ENCODE results near the gene INPP4B. TPM values are rescaled to one million over a fixed set of nuclear protein-coding genes. Genes with fewer than 3 reads are reported as not detected.

INPP4B gene
- total and polyA plus RNA-seq, 2 donors (not counting 1 experiment from before 2014, with no cell fraction given), result 19.7 to 22.2 TPM

DNA sequence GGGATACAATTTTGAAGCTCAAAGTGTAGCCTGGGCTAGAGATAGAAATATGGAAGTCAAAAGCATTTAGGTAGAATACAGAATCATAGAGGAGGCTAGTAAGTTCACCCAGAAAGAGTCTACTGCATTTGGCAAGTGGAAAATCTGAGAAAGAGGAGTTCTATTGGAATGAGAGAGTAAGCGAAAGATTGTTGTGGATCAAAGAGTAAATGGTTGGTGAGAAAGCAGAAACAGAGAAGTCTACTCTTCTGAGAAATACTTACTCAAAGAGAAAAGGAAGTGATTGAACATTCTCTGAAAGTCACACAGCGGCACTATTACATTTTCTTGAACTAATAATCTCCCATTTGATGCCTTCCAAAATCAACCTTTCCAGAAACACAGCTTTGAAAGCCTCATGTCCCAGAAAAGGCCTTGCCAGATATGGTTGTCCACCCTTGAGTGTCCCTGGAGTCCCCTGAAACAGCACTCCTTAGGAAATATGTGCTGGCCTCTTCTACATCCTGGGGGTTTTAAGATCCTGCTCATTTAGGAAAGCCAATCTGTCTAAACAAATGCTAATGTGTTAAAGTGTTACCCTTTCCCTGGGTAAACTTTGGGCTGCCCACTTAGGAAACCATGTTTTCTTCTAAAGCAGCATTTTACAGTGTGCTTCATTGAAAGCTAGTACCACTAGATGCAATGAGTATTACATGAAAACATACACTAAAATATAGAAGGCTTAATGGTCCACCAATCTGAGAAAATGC is 132.6 kb downstream of the INPP4B start:
- Histone ChIP-seq H3K27me3 (ENCODE audit: control insufficient read depth, insufficient read depth, low read length) (no peaks in the 10 kb centered on the region), H3K4me1 (ENCODE audit: control insufficient read depth, extremely low read depth, insufficient read depth, low read length) (no peaks in the 10 kb centered on the region)

DNA sequence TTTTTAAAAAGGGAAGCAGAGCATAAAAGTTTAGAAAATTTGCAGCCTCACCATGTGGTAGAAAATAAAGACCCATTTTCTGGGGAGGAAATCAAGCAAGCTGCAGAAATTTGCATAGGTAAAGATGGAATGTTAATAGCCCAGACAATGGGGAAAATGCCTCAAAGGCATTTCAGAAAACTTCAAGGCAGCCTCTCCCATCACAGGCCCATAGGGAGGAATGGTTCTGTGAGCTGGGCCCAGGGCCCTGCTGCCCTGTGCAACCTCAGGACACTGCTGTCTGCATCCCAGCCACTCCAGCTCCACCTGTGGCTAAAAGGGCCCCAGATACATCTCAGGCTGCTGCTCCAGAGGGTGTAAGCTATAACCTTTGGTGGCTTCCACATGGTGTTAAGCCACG is 137.9 kb downstream of the INPP4B start:
- no peak overlapping the region for H3K4me2 ChIP-seq (ENCODE audit: extremely low read depth, insufficient read depth, low read length)
- H3K79me2 ChIP-seq (ENCODE audit: control insufficient read depth, insufficient read depth, low read length), result no peaks in the 10 kb centered on the region
- no peak overlapping the region for H3K4me3 ChIP-seq (replicated peaks in 1 of 4; ENCODE audit: control extremely low read depth in 1 of 4, insufficient read depth in 1 of 4, low read depth in 3 of 4, low read length in 4 of 4)
- no peak overlapping the region for H3K27ac ChIP-seq (ENCODE audit: insufficient read depth, low read length)
- TF ChIP-seq, protein P1, sequence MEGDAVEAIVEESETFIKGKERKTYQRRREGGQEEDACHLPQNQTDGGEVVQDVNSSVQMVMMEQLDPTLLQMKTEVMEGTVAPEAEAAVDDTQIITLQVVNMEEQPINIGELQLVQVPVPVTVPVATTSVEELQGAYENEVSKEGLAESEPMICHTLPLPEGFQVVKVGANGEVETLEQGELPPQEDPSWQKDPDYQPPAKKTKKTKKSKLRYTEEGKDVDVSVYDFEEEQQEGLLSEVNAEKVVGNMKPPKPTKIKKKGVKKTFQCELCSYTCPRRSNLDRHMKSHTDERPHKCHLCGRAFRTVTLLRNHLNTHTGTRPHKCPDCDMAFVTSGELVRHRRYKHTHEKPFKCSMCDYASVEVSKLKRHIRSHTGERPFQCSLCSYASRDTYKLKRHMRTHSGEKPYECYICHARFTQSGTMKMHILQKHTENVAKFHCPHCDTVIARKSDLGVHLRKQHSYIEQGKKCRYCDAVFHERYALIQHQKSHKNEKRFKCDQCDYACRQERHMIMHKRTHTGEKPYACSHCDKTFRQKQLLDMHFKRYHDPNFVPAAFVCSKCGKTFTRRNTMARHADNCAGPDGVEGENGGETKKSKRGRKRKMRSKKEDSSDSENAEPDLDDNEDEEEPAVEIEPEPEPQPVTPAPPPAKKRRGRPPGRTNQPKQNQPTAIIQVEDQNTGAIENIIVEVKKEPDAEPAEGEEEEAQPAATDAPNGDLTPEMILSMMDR (conservative IDR thresholded peaks at IDR 0.05 in 1 of 2, IDR thresholded peaks at IDR 0.05 in 1 of 2; ENCODE audit: low read depth in 1 of 2, low read length in 2 of 2), result no peak
- TF ChIP-seq EZH2 (IDR thresholded peaks at IDR 0.05; ENCODE audit: low read length, missing control alignments), result no peak
- no peaks in the 10 kb centered on the region for H3K9me3 ChIP-seq (ENCODE audit: control insufficient read depth, insufficient read depth, low read depth, low read length)
- H3K9ac ChIP-seq (ENCODE audit: insufficient read depth, low read length), result no peak overlapping the region
- H3K4me1 ChIP-seq (ENCODE audit: control insufficient read depth, extremely low read depth, insufficient read depth, low read length), result no peaks in the 10 kb centered on the region
- H4K20me1 ChIP-seq (ENCODE audit: control insufficient read depth, extremely low read depth, insufficient read depth, low read length), result no peaks in the 10 kb centered on the region
- H3K36me3 ChIP-seq (ENCODE audit: control insufficient read depth, insufficient read depth, low read length), result no peaks in the 10 kb centered on the region
- DNase-seq (ENCODE audit: low read depth in 2 of 2), result no peak
- no peaks in the 10 kb centered on the region for H3K27me3 ChIP-seq (ENCODE audit: control insufficient read depth, insufficient read depth, low read length)
- no peak overlapping the region for H2AFZ ChIP-seq (ENCODE audit: low read length)

More for the DNA sequence above, 132.6 kb downstream of the INPP4B start:
- Histone ChIP-seq H3K9ac (ENCODE audit: insufficient read depth, low read length) (no peak overlapping the region), H3K36me3 (ENCODE audit: control insufficient read depth, insufficient read depth, low read length) (no peaks in the 10 kb centered on the region), H3K79me2 (ENCODE audit: control insufficient read depth, insufficient read depth, low read length) (no peaks in the 10 kb centered on the region), H3K9me3 (ENCODE audit: control insufficient read depth, insufficient read depth, low read depth, low read length) (no peaks in the 10 kb centered on the region), H3K4me3 (replicated peaks in 1 of 4; ENCODE audit: control extremely low read depth in 1 of 4, insufficient read depth in 1 of 4, low read depth in 3 of 4, low read length in 4 of 4) (no peak overlapping the region), H4K20me1 (ENCODE audit: control insufficient read depth, extremely low read depth, insufficient read depth, low read length) (no peaks in the 10 kb centered on the region), H3K27ac (ENCODE audit: insufficient read depth, low read length) (no peak overlapping the region), H3K4me2 (ENCODE audit: extremely low read depth, insufficient read depth, low read length) (no peak overlapping the region), H2AFZ (ENCODE audit: low read length) (no peak overlapping the region)
- TF ChIP-seq, protein P1 (conservative IDR thresholded peaks at IDR 0.05 in 1 of 2, IDR thresholded peaks at IDR 0.05 in 1 of 2; ENCODE audit: low read depth in 1 of 2, low read length in 2 of 2), result no peak
- no peak for TF ChIP-seq EZH2 (IDR thresholded peaks at IDR 0.05; ENCODE audit: low read length, missing control alignments)
- no peak for DNase-seq (ENCODE audit: low read depth in 2 of 2)

DNA sequence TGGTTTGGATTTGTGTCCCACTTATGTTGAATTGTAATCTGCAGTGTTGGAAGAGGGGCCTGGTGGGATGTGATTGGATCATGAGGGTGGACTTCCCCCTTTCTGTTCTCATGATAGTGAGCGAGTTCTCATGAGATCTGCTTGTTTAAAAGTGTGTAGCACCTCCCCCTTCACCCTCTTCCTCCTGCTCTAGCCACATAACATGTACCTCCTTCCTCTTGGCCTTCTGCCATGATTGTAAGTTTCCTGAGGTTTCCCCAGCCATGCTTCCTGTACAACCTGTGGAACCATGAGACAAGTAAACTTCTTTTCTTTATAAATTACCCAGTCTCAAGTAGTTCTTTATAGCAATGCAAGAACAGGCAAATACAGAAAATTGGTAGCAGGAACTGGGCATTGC is 138.7 kb downstream of the INPP4B start:
- H3K4me1 ChIP-seq (ENCODE audit: control insufficient read depth, extremely low read depth, insufficient read depth, low read length), result no peaks in the 10 kb centered on the region
- no peaks in the 10 kb centered on the region for H3K36me3 ChIP-seq (ENCODE audit: control insufficient read depth, insufficient read depth, low read length)
- TF ChIP-seq, protein P1 (conservative IDR thresholded peaks at IDR 0.05 in 1 of 2, IDR thresholded peaks at IDR 0.05 in 1 of 2; ENCODE audit: low read depth in 1 of 2, low read length in 2 of 2), result no peak
- no peak for TF ChIP-seq EZH2 (IDR thresholded peaks at IDR 0.05; ENCODE audit: low read length, missing control alignments)
- no peak overlapping the region for H3K27ac ChIP-seq (ENCODE audit: insufficient read depth, low read length)
- no peaks in the 10 kb centered on the region for H4K20me1 ChIP-seq (ENCODE audit: control insufficient read depth, extremely low read depth, insufficient read depth, low read length)
- DNase-seq (ENCODE audit: low read depth in 2 of 2), result no peak
- H3K9ac ChIP-seq (ENCODE audit: insufficient read depth, low read length), result no peak overlapping the region
- H3K27me3 ChIP-seq (ENCODE audit: control insufficient read depth, insufficient read depth, low read length), result no peaks in the 10 kb centered on the region
- H2AFZ ChIP-seq (ENCODE audit: low read length), result no peak overlapping the region
- H3K4me2 ChIP-seq (ENCODE audit: extremely low read depth, insufficient read depth, low read length), result no peak overlapping the region
- no peaks in the 10 kb centered on the region for H3K79me2 ChIP-seq (ENCODE audit: control insufficient read depth, insufficient read depth, low read length)
- H3K9me3 ChIP-seq (ENCODE audit: control insufficient read depth, insufficient read depth, low read depth, low read length), result no peaks in the 10 kb centered on the region
- no peak overlapping the region for H3K4me3 ChIP-seq (replicated peaks in 1 of 4; ENCODE audit: control extremely low read depth in 1 of 4, insufficient read depth in 1 of 4, low read depth in 3 of 4, low read length in 4 of 4)

All from fibroblast of lung (primary cell).